Measurements from ENCODE around the gene OR5K4.

The OR5K4 gene

GRCh38 chr3:98398513-98398912 lies 44.9 kb downstream of the OR5K4 start:
- Histone ChIP-seq H3K36me3 (no peaks in the 10 kb centered on the region), H3K27me3 (ENCODE audit: insufficient read depth, low read depth, severe bottlenecking) (peaks cover 30% of the 10 kb centered on the region), H3K27ac (no peak overlapping the region), H3K9me3 (ENCODE audit: severe bottlenecking) (no peaks in the 10 kb centered on the region), H3K4me3 (ENCODE audit: low read depth, low read length) (no peak overlapping the region)
- no peak for DNase-seq
- no peak for TF ChIP-seq CTCF (IDR thresholded peaks at IDR 0.05; ENCODE audit: low read depth, low read length)

- Histone ChIP-seq H3K27me3 (ENCODE audit: insufficient read depth, low read depth, severe bottlenecking) (peaks cover 21% of the 10 kb centered on the region), H3K27ac (no peak overlapping the region), H3K36me3 (no peaks in the 10 kb centered on the region), H3K4me3 (ENCODE audit: low read depth, low read length) (no peak overlapping the region), H3K9me3 (ENCODE audit: severe bottlenecking) (peaks cover 9% of the 10 kb centered on the region)
- TF ChIP-seq CTCF (IDR thresholded peaks at IDR 0.05; ENCODE audit: low read depth, low read length): no peak
- DNase-seq: no peak
Measured at GRCh38 chr3:98402507-98402906, 48.9 kb downstream of the OR5K4 start.

GRCh38 chr3:98404010-98404409 lies 50.4 kb downstream of the OR5K4 start:
- Histone ChIP-seq H3K9me3 (ENCODE audit: severe bottlenecking) (peaks cover 9% of the 10 kb centered on the region), H3K27ac (no peak overlapping the region), H3K27me3 (ENCODE audit: insufficient read depth, low read depth, severe bottlenecking) (peaks cover 11% of the 10 kb centered on the region), H3K4me3 (ENCODE audit: low read depth, low read length) (no peak overlapping the region), H3K36me3 (no peaks in the 10 kb centered on the region)
- DNase-seq: no peak
- no peak for TF ChIP-seq CTCF (IDR thresholded peaks at IDR 0.05; ENCODE audit: low read depth, low read length)

Measured in WERI-Rb-1 (cell line).